Psoas muscle (tissue), 8 donors: ENCODE measurements around the gene FRMD8. TPM values are rescaled to one million over a fixed set of nuclear protein-coding genes. Genes with fewer than 3 reads are reported as not detected.

Experiments used
- ATAC-seq, 4 donors: fragments of 200-7000 bp; cut with Tn5 transposase; one replicate each; pipeline ENCODE4 v1.9.1; 2020; ENCODE audit warnings: moderate library complexity in 3 of 4, mild to moderate bottlenecking in 2 of 4
- DNase-seq, 2 donors: peaks; one replicate each; pipeline ENCODE4 v3.0.0-alpha.2; 2020
- H3K27ac ChIP-seq: fragments of 200-600 bp; one replicate; pipeline ENCODE4 v1.8.0; 2022
- H3K27me3 ChIP-seq, 3 donors: fragments of 200-600 bp in 1 of 3; one replicate each; pipeline versions ENCODE4 v1.6.1 to v1.8.0; 2013 to 2022; ENCODE audit warnings: low read length in 2 of 3, mild to moderate bottlenecking in 2 of 3, moderate library complexity in 1 of 3; ENCODE audit not compliant: insufficient read depth in 3 of 3
- H3K36me3 ChIP-seq, 2 donors: fragments of 200-600 bp in 1 of 2; one replicate each; pipeline versions ENCODE4 v1.6.1 to v1.8.0; 2013 to 2022; ENCODE audit warnings: low read depth in 1 of 2, mild to moderate bottlenecking in 1 of 2, moderate library complexity in 1 of 2; ENCODE audit not compliant: insufficient read depth in 1 of 2
- H3K4me1 ChIP-seq: fragments of 200-600 bp; one replicate; pipeline ENCODE4 v1.8.0; 2022
- H3K4me3 ChIP-seq: fragments of 200-600 bp; one replicate; pipeline ENCODE4 v1.8.0; 2022; ENCODE audit warnings: mild to moderate bottlenecking
- H3K9me3 ChIP-seq: fragments of 200-600 bp; one replicate; pipeline ENCODE4 v1.8.0; 2022
- WGBS, 3 donors: extraction: QIAGEN DNeasy Blood & Tissue Kit; methylation state at CpG; one replicate each; pipeline versions ENCODE4 v1.1.6 to v1.1.7; 2013; 5-methylcytosine and 5-hydroxymethylcytosine counted together
- intact Hi-C, 2 donors: fragments of 100-400 bp; cut with DNase I; formaldehyde crosslinking; loops; one replicate each; pipeline versions ENCODE4 v1.11.0 to v1.14.2; 2022
- polyA plus RNA-seq, 3 donors: library from polyadenylated mRNA; stranded (reverse); fragments of 200-250 nt; gene quantifications; one replicate each; pipeline ENCODE4 v1.2.3, GENCODE V29; 2013
- total RNA-seq, 4 donors: library from RNA; stranded (reverse); fragmentation: NEBNext Ultra II Directional in 2 of 4; extraction: Animal tissue kit (Norgen Biotek cat#: 25700) in 2 of 4; gene quantifications; one replicate each; pipeline versions ENCODE4 v1.2.1 to v1.2.4, GENCODE V29; 2021 to 2023
- TF ChIP-seq, protein P1 (sequence below): fragments of 200-600 bp; IDR thresholded peaks from one replicate; pipeline ENCODE4 v1.8.0; 2022; ENCODE audit warnings: antibody characterized with exemption
- donor health status: healthy with polysubstance abuse.
- donor health status: DM: no; HTN: no; CAD: no; lungs with moderate emphysema.
- donor health status: Bipolar disorder and iron deficiency.
- donor health status: healthy.
- donor health status: DM: yes; HTN: yes; CAD: no.
- donor health status: DM: no; HTN: no; CAD: no.
- donor health status: DM: no; HTN: no; CAD: no.
- donor health status: DM: yes; HTN: yes; CAD: no.

The FRMD8 gene
- total and polyA plus RNA-seq, 7 donors = 7.4 to 27.7 (median 12.9) TPM

- H3K4me3 ChIP-seq = peak overlapping the region; percentile 86
- TF ChIP-seq, protein P1, sequence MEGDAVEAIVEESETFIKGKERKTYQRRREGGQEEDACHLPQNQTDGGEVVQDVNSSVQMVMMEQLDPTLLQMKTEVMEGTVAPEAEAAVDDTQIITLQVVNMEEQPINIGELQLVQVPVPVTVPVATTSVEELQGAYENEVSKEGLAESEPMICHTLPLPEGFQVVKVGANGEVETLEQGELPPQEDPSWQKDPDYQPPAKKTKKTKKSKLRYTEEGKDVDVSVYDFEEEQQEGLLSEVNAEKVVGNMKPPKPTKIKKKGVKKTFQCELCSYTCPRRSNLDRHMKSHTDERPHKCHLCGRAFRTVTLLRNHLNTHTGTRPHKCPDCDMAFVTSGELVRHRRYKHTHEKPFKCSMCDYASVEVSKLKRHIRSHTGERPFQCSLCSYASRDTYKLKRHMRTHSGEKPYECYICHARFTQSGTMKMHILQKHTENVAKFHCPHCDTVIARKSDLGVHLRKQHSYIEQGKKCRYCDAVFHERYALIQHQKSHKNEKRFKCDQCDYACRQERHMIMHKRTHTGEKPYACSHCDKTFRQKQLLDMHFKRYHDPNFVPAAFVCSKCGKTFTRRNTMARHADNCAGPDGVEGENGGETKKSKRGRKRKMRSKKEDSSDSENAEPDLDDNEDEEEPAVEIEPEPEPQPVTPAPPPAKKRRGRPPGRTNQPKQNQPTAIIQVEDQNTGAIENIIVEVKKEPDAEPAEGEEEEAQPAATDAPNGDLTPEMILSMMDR = no peak
- intact Hi-C loops = no loop called here
- no peaks in the 10 kb centered on the region for H3K9me3 ChIP-seq
- H3K4me1 ChIP-seq = peaks cover 43% of the 10 kb centered on the region
- peaks cover 0 to 94% of the 10 kb centered on the region in 2 donors for H3K36me3 ChIP-seq
- H3K27me3 ChIP-seq = no peaks in the 10 kb centered on the region
- ATAC-seq (peak in 3 of 4 donors; percentile 5 to 11 (median 7)), DNase-seq (no peak)
- H3K27ac ChIP-seq = peak overlapping the region; percentile 100
- 3 to 7% (median 4%) methylated on average over 9 of the region's 9 CpGs for WGBS, 3 donors
These were observed 42.7 kb downstream of the FRMD8 start for GRCh38 chr11:65429068-65429681.

GRCh38 chr11:65429724-65430405, 43.4 kb downstream of the FRMD8 start:
- Histone ChIP-seq H3K36me3 (peaks cover 0 to 94% of the 10 kb centered on the region in 2 donors), H3K9me3 (no peaks in the 10 kb centered on the region), H3K4me3 (peak overlapping the region; percentile 86)

DNA sequence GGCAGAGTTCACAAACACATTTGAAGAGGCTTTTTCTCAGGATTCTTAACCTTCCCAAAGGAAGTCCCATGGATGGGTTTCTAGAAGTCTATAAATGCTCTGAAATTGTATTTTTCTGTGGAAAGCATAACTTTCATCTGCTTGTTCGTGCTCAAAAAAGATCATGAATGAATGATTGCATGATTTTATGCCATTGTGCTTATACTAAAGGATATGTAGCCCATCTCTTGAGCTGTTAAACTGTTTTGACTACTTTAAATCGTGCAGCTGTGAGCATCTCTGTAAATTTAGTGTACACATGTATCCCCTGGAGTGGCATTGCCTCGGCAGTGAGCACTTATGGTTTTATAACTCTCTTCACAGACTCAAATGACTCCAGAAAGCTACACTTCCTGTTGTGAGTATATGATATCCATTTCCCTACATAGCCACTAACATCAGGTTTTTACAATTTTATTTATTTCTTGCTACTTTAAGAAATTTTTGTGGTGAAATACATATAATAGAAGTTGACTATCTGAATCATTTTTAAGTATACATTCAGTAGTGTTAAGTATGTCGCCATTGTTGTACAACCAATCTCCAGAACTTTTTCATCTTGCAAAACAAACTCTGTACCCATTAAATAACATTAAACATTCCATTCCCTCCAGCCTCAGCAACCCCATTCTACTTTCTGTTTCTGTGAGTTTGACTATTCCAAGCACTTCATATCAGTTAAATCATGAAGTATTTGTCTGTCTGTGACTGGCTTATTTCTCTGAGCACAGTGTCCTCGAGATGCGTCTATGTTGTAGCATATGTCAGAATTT, 44.2 kb downstream of the FRMD8 start:
- Histone ChIP-seq H3K36me3 (peaks cover 0 to 94% of the 10 kb centered on the region in 2 donors), H3K9me3 (no peaks in the 10 kb centered on the region), H3K4me1 (peaks cover 56% of the 10 kb centered on the region), H3K27me3 (no peaks in the 10 kb centered on the region), H3K27ac (peak overlapping the region; percentile 100), H3K4me3 (peak overlapping the region; percentile 86)
- 13 to 23% (median 14%) methylated on average over 6 of the region's 6 CpGs for WGBS, 3 donors
- intact Hi-C loops = no loop called here
- ATAC-seq (no peak), DNase-seq (no peak)
- TF ChIP-seq, protein P1 = no peak

More at GRCh38 chr11:65429724-65430405, 43.4 kb downstream of the FRMD8 start:
- ATAC-seq (peak; percentile 7 to 12 (median 10)), DNase-seq (peak; percentile 72 to 85)
- H3K27ac ChIP-seq = peak overlapping the region; percentile 100
- intact Hi-C loops = no loop called here
- WGBS, 3 donors = 2 to 6% (median 3%) methylated on average over 9 of the region's 9 CpGs
- TF ChIP-seq, protein P1 = no peak
- H3K27me3 ChIP-seq = no peaks in the 10 kb centered on the region
- H3K4me1 ChIP-seq = peaks cover 48% of the 10 kb centered on the region

GRCh38 chr11:65431451-65432099, 45.1 kb downstream of the FRMD8 start:
- peak overlapping the region; percentile 100 for H3K27ac ChIP-seq
- intact Hi-C loops = no loop called here
- H3K4me1 ChIP-seq = peaks cover 65% of the 10 kb centered on the region
- no peak for ATAC-seq
- H3K36me3 ChIP-seq = peaks cover 0 to 94% of the 10 kb centered on the region in 2 donors
- TF ChIP-seq, protein P1 = no peak
- no peaks in the 10 kb centered on the region for H3K27me3 ChIP-seq
- 8 to 25% (median 9%) methylated on average over 4 of the region's 4 CpGs for WGBS, 3 donors
- H3K9me3 ChIP-seq = no peaks in the 10 kb centered on the region
- peak overlapping the region; percentile 86 for H3K4me3 ChIP-seq
- DNase-seq = no peak
